Measurements from ENCODE around the gene ENOX1.

ENOX1 gene

DNA sequence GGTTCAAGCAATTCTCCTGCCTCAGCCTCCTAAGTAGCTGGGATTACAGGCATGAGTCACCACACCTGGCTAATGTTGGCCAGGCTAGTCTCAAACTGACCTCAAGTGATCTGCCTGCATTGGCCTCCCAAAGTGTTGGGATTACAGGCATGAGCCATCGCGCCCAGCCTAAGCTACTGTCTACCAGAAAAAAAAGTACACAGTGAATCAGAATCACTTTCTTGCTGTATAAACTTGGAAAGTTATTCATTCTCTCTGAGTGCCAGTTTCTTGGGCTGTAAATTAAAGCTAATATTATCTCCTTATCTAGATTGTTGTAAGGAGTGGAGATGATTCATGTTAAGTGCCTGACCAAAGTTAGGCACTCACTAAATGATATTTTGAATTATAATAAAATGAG, 242.8 kb downstream of the ENOX1 start:
- Histone ChIP-seq H4K91ac (ENCODE audit: low read length) (no peak overlapping the region), H3K18ac (ENCODE audit: low read depth in 1 of 2, low read length in 2 of 2) (no peak overlapping the region), H2BK5ac (ENCODE audit: low read depth, low read length, poor library complexity, severe bottlenecking) (no peak overlapping the region), H3K23ac (ENCODE audit: low read length in 2 of 2) (no peak overlapping the region), H3K36me3 (ENCODE audit: control insufficient read depth in 1 of 2, insufficient read depth in 2 of 2, low read depth in 1 of 2, low read length in 2 of 2) (no peaks in the 10 kb centered on the region), H3K27ac (ENCODE audit: low read length, poor library complexity, severe bottlenecking) (no peak overlapping the region), H2AFZ (ENCODE audit: low read depth, low read length) (no peak overlapping the region), H2BK12ac (ENCODE audit: low read length in 2 of 2) (no peak overlapping the region), H3K14ac (ENCODE audit: low read length in 2 of 2) (no peak overlapping the region), H3K4me3 (ENCODE audit: insufficient read depth in 1 of 2, low read depth in 1 of 2, low read length in 2 of 2) (no peak overlapping the region), H3K9me3 (ENCODE audit: control insufficient read depth, low read length) (peaks cover 17% of the 10 kb centered on the region), H3K4me1 (ENCODE audit: control insufficient read depth, insufficient read depth, low read depth, low read length) (no peaks in the 10 kb centered on the region), H2AK5ac (ENCODE audit: low read length, severe bottlenecking) (no peak overlapping the region), H2BK120ac (ENCODE audit: low read depth, low read length) (no peak overlapping the region), H3K9ac (ENCODE audit: low read length) (no peak overlapping the region), H4K8ac (ENCODE audit: low read length) (no peak overlapping the region), H3K27me3 (ENCODE audit: control insufficient read depth in 1 of 2, insufficient read depth in 1 of 2, low read length in 2 of 2) (no peaks in the 10 kb centered on the region), H3K4ac (ENCODE audit: low read depth in 1 of 2, low read length in 2 of 2) (no peak overlapping the region), H3K79me1 (replicated peaks; ENCODE audit: low read length, poor library complexity, severe bottlenecking) (no peaks in the 10 kb centered on the region), H3K4me2 (ENCODE audit: low read length, poor library complexity, severe bottlenecking) (no peak overlapping the region), H2BK15ac (ENCODE audit: low read depth, poor library complexity, severe bottlenecking) (no peak overlapping the region)
- no CpG with 5 or more reads among the region's 2 CpGs for WGBS
- peak; percentile 65 for DNase-seq

DNA sequence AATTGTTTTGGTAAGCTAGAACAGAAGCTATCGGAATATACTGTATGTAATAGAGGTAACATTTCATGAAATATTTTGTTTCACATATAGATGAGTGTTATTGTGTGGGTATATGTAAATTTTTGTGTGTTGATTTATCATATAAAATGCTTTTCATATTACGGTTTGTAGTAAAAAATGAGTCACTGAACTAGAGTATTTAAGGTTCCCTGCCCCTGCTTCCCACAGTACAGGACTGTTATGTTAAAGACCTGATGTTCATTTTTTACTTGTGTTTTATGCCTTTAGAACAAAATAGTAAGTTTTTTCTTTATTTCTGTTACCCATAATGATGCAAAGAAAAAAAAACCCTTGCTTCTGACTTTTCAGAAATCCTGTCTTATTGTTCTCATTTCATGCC, 243.4 kb downstream of the ENOX1 start:
- no peak overlapping the region for H2BK12ac ChIP-seq (ENCODE audit: low read length in 2 of 2)
- DNase-seq: no peak
- H3K27ac ChIP-seq (ENCODE audit: low read length, poor library complexity, severe bottlenecking): no peak overlapping the region
- no peak overlapping the region for H2BK120ac ChIP-seq (ENCODE audit: low read depth, low read length)
- no peaks in the 10 kb centered on the region for H3K79me1 ChIP-seq (replicated peaks; ENCODE audit: low read length, poor library complexity, severe bottlenecking)
- no peak overlapping the region for H2BK5ac ChIP-seq (ENCODE audit: low read depth, low read length, poor library complexity, severe bottlenecking)
- H3K27me3 ChIP-seq (ENCODE audit: control insufficient read depth in 1 of 2, insufficient read depth in 1 of 2, low read length in 2 of 2): no peaks in the 10 kb centered on the region
- no peaks in the 10 kb centered on the region for H3K36me3 ChIP-seq (ENCODE audit: control insufficient read depth in 1 of 2, insufficient read depth in 2 of 2, low read depth in 1 of 2, low read length in 2 of 2)
- H3K4me3 ChIP-seq (ENCODE audit: insufficient read depth in 1 of 2, low read depth in 1 of 2, low read length in 2 of 2): no peak overlapping the region
- H3K23ac ChIP-seq (ENCODE audit: low read length in 2 of 2): no peak overlapping the region
- H4K91ac ChIP-seq (ENCODE audit: low read length): no peak overlapping the region
- H3K18ac ChIP-seq (ENCODE audit: low read depth in 1 of 2, low read length in 2 of 2): no peak overlapping the region
- WGBS: 100% methylated on average over 2 of the region's 2 CpGs
- peaks cover 23% of the 10 kb centered on the region for H3K9me3 ChIP-seq (ENCODE audit: control insufficient read depth, low read length)
- no peaks in the 10 kb centered on the region for H3K4me1 ChIP-seq (ENCODE audit: control insufficient read depth, insufficient read depth, low read depth, low read length)
- no peak overlapping the region for H3K14ac ChIP-seq (ENCODE audit: low read length in 2 of 2)
- no peak overlapping the region for H3K4ac ChIP-seq (ENCODE audit: low read depth in 1 of 2, low read length in 2 of 2)
- no peak overlapping the region for H3K4me2 ChIP-seq (ENCODE audit: low read length, poor library complexity, severe bottlenecking)
- H4K8ac ChIP-seq (ENCODE audit: low read length): no peak overlapping the region
- no peak overlapping the region for H3K9ac ChIP-seq (ENCODE audit: low read length)
- no peak overlapping the region for H2AK5ac ChIP-seq (ENCODE audit: low read length, severe bottlenecking)
- no peak overlapping the region for H2BK15ac ChIP-seq (ENCODE audit: low read depth, poor library complexity, severe bottlenecking)
- no peak overlapping the region for H2AFZ ChIP-seq (ENCODE audit: low read depth, low read length)

DNA sequence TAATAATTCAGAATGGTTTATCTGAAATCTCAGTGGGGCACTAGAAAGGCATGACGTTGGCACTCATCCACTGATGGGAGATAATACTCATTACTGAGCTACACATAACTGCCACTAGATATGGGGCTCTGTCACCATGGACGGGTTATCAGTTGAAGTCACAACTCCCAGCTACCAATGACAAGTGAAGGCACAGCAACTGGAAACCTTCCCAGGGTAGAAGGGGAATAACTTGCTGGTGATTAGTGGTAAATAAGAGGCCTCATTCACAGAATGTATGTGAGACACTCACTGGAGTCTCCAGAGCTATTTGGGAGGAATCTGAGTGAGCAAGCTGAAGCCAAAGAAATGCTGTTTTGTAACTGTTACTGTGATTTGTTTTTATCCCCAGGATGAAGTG, 249.6 kb downstream of the ENOX1 start:
- Histone ChIP-seq H3K14ac (ENCODE audit: low read length in 2 of 2) (no peak overlapping the region), H2AFZ (ENCODE audit: low read depth, low read length) (no peak overlapping the region), H2AK5ac (ENCODE audit: low read length, severe bottlenecking) (no peak overlapping the region), H4K91ac (ENCODE audit: low read length) (no peak overlapping the region), H3K4ac (ENCODE audit: low read depth in 1 of 2, low read length in 2 of 2) (no peak overlapping the region), H2BK120ac (ENCODE audit: low read depth, low read length) (no peak overlapping the region), H4K8ac (ENCODE audit: low read length) (no peak overlapping the region), H2BK12ac (ENCODE audit: low read length in 2 of 2) (no peak overlapping the region), H2BK15ac (ENCODE audit: low read depth, poor library complexity, severe bottlenecking) (no peak overlapping the region), H3K4me2 (ENCODE audit: low read length, poor library complexity, severe bottlenecking) (no peak overlapping the region), H3K9me3 (ENCODE audit: control insufficient read depth, low read length) (peaks cover 23% of the 10 kb centered on the region), H3K9ac (ENCODE audit: low read length) (no peak overlapping the region), H3K18ac (ENCODE audit: low read depth in 1 of 2, low read length in 2 of 2) (no peak overlapping the region), H3K79me1 (replicated peaks; ENCODE audit: low read length, poor library complexity, severe bottlenecking) (no peaks in the 10 kb centered on the region), H3K4me3 (ENCODE audit: insufficient read depth in 1 of 2, low read depth in 1 of 2, low read length in 2 of 2) (no peak overlapping the region), H3K4me1 (ENCODE audit: control insufficient read depth, insufficient read depth, low read depth, low read length) (no peaks in the 10 kb centered on the region), H3K36me3 (ENCODE audit: control insufficient read depth in 1 of 2, insufficient read depth in 2 of 2, low read depth in 1 of 2, low read length in 2 of 2) (no peaks in the 10 kb centered on the region), H3K27ac (ENCODE audit: low read length, poor library complexity, severe bottlenecking) (no peak overlapping the region), H3K23ac (ENCODE audit: low read length in 2 of 2) (no peak overlapping the region), H2BK5ac (ENCODE audit: low read depth, low read length, poor library complexity, severe bottlenecking) (no peak overlapping the region), H3K27me3 (ENCODE audit: control insufficient read depth in 1 of 2, insufficient read depth in 1 of 2, low read length in 2 of 2) (no peaks in the 10 kb centered on the region)
- peak; percentile 58 for DNase-seq
- 100% methylated on average over 2 of the region's 2 CpGs for WGBS

DNA sequence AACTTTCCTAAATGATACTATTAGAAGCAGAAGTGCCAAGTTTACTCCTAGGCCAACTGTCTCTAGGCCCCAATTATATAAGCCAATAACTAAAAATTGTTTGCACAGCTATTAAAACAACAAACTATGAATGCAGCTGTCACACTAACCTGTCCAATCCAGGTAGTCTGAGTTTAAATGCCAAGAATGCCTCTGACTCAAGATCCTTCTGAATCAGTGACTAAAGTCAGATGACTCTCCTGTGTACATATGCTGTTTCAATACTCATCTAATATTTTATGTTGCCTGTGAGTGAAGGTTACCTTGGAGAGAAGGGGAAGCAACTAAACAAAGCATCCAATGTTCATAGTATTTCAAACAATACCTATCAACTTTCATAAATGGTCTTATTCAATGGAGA, 257.0 kb downstream of the ENOX1 start:
- Histone ChIP-seq H3K9me3 (ENCODE audit: control insufficient read depth, low read length) (no peaks in the 10 kb centered on the region), H4K91ac (ENCODE audit: low read length) (no peak overlapping the region), H3K14ac (ENCODE audit: low read length in 2 of 2) (no peak overlapping the region), H3K4ac (ENCODE audit: low read depth in 1 of 2, low read length in 2 of 2) (no peak overlapping the region), H2BK12ac (ENCODE audit: low read length in 2 of 2) (no peak overlapping the region), H3K27ac (ENCODE audit: low read length, poor library complexity, severe bottlenecking) (no peak overlapping the region), H2AFZ (ENCODE audit: low read depth, low read length) (no peak overlapping the region), H3K36me3 (ENCODE audit: control insufficient read depth in 1 of 2, insufficient read depth in 2 of 2, low read depth in 1 of 2, low read length in 2 of 2) (no peaks in the 10 kb centered on the region), H2AK5ac (ENCODE audit: low read length, severe bottlenecking) (no peak overlapping the region), H3K27me3 (ENCODE audit: control insufficient read depth in 1 of 2, insufficient read depth in 1 of 2, low read length in 2 of 2) (no peaks in the 10 kb centered on the region), H4K8ac (ENCODE audit: low read length) (no peak overlapping the region), H2BK120ac (ENCODE audit: low read depth, low read length) (no peak overlapping the region), H2BK5ac (ENCODE audit: low read depth, low read length, poor library complexity, severe bottlenecking) (no peak overlapping the region), H3K4me1 (ENCODE audit: control insufficient read depth, insufficient read depth, low read depth, low read length) (no peaks in the 10 kb centered on the region), H3K4me3 (ENCODE audit: insufficient read depth in 1 of 2, low read depth in 1 of 2, low read length in 2 of 2) (no peak overlapping the region), H3K23ac (ENCODE audit: low read length in 2 of 2) (no peak overlapping the region), H3K9ac (ENCODE audit: low read length) (no peak overlapping the region), H3K4me2 (ENCODE audit: low read length, poor library complexity, severe bottlenecking) (no peak overlapping the region), H3K18ac (ENCODE audit: low read depth in 1 of 2, low read length in 2 of 2) (no peak overlapping the region), H3K79me1 (replicated peaks; ENCODE audit: low read length, poor library complexity, severe bottlenecking) (no peaks in the 10 kb centered on the region), H2BK15ac (ENCODE audit: low read depth, poor library complexity, severe bottlenecking) (no peak overlapping the region)
- no peak for DNase-seq

All from mesenchymal stem cell (in vitro differentiated cells and primary cell).